HL-60 (cell line): ENCODE results near the gene NLGN1.

Experiments
- CTCF ChIP-seq: IDR thresholded peaks from one replicate; pipeline ENCODE4 v1.5.1; 2011; ENCODE audit warnings: low read length, control low read depth, inconsistent platforms; ENCODE audit not compliant: insufficient read depth
- REST ChIP-seq: IDR thresholded peaks from 2 replicates; pipeline ENCODE4 v1.6.1; 2012; ENCODE audit warnings: low read depth; ENCODE audit not compliant: insufficient replicate concordance

- TF ChIP-seq CTCF (no peak), REST (no peak)
Measured at GRCh38 chr3:174268586-174268985, 871.0 kb downstream of the NLGN1 start.
